K562 (cell line): ENCODE results near the gene HNRNPA3. TPM values are rescaled to one million over a fixed set of nuclear protein-coding genes. Genes with fewer than 3 reads are reported as not detected.
A peak's percentile ranks its signal among the peaks of the same experiment; 100 is the strongest.

ENCODE experiments used
- ELK1 ChIP-seq: sonication (generic); formaldehyde crosslinking; IDR thresholded peaks from 2 replicates; pipeline ENCODE4 v1.8.1; 2022; ENCODE audit warnings: missing genetic modification reagents
- FOXJ3 ChIP-seq: sonication (generic); formaldehyde crosslinking; IDR thresholded peaks from 2 replicates; pipeline ENCODE4 v1.4.0; 2020; ENCODE audit warnings: mild to moderate bottlenecking, missing genetic modification reagents
- MYC ChIP-seq, 2 experiments: fragments of 250-450 bp in 1 of 2; sonication (Bioruptor Pico) in 1 of 2; IDR thresholded peaks; 2 replicates each; pipeline versions ENCODE4 v1.5.1 to v1.6.1; 2012 to 2021; ENCODE audit warnings: low read depth in 2 of 2, borderline replicate concordance in 1 of 2, improper control_type of control experiment in 1 of 2, low read length in 1 of 2, mild to moderate bottlenecking in 1 of 2, moderate library complexity in 1 of 2
- PCBP1 ChIP-seq: fragments of 200-400 bp; formaldehyde crosslinking; IDR thresholded peaks from 2 replicates; pipeline ENCODE4 v1.6.1; 2018; ENCODE audit warnings: mild to moderate bottlenecking, low read depth, low read length; ENCODE audit not compliant: poor library complexity, severe bottlenecking
- PHB2 ChIP-seq: fragments of 450-650 bp; IDR thresholded peaks from 2 replicates; pipeline ENCODE4 v1.6.1; 2017; ENCODE audit warnings: low read depth
- RAD21 ChIP-seq, 2 experiments: fragments of 250-450 bp in 1 of 2; fragments of 450-650 bp in 1 of 2; sonication (Bioruptor Pico) in 1 of 2; formaldehyde crosslinking in 1 of 2; IDR thresholded peaks in 1 of 2; conservative IDR thresholded peaks in 1 of 2; 2 replicates each; pipeline versions ENCODE4 v1.4.0 to v1.8.0; 2020 to 2022; ENCODE audit warnings: mild to moderate bottlenecking in 2 of 2, moderate library complexity in 1 of 2
- RBM17 ChIP-seq: fragments of 200-400 bp; formaldehyde crosslinking; IDR thresholded peaks from 2 replicates; pipeline ENCODE4 v1.6.1; 2017; ENCODE audit warnings: low read depth, mild to moderate bottlenecking, low read length, borderline replicate concordance
- RFX5 ChIP-seq: IDR thresholded peaks from 2 replicates; pipeline ENCODE4 v1.6.1; 2011; ENCODE audit warnings: low read depth, mild to moderate bottlenecking, improper control_type of control experiment, low read length
- SMARCA5 ChIP-seq: fragments of 450-650 bp; IDR thresholded peaks from 2 replicates; pipeline ENCODE4 v1.6.1; 2016
- SP1 ChIP-seq: sonication (generic); formaldehyde crosslinking; IDR thresholded peaks from 2 replicates; pipeline ENCODE4 v1.8.1; 2022; ENCODE audit warnings: mild to moderate bottlenecking, missing genetic modification reagents
- TCF7L2 ChIP-seq: fragments of 150-350 bp; IDR thresholded peaks from 2 replicates; pipeline ENCODE4 v1.6.1; 2016; ENCODE audit warnings: low read depth, mild to moderate bottlenecking, low read length, moderate library complexity
- USF1 ChIP-seq: sonication (generic); formaldehyde crosslinking; IDR thresholded peaks from 2 replicates; pipeline ENCODE4 v1.9.0; 2022; ENCODE audit warnings: mild to moderate bottlenecking, missing genetic modification reagents
- ZNF224 ChIP-seq: sonication (generic); formaldehyde crosslinking; IDR thresholded peaks from 2 replicates; pipeline ENCODE4 v1.8.0; 2022; ENCODE audit warnings: mild to moderate bottlenecking, missing genetic modification reagents
- polyA plus RNA-seq, 8 experiments: library from polyadenylated mRNA; depleted of rRNA in 4 of 8; stranded (reverse) in 5 of 8; unstranded in 3 of 8; fragments of >200 nt; fragmentation: Nextera tagmentation in 2 of 8; fragmentation: Illumina TruSeq in 1 of 8; extraction: Ambion mirVana in 2 of 8; extraction: Trizol in 1 of 8; gene quantifications; 2 replicates each; pipeline versions ENCODE4 v1.2.1 to v1.2.3, GENCODE V29; 2011 to 2014; ENCODE audit warnings: inconsistent platforms in 1 of 8, missing spikeins in 1 of 8
- total RNA-seq, 7 experiments: library from RNA; depleted of rRNA in 6 of 7; stranded (reverse); fragments of >200 nt in 6 of 7; fragmentation: Illumina TruSeq in 2 of 7; extraction: Trizol in 2 of 7; gene quantifications; 2 replicates each; pipeline versions ENCODE4 v1.2.1 to v1.2.3, GENCODE V29; 2011 to 2021; ENCODE audit warnings: low replicate concordance in 1 of 7
- TF ChIP-seq, protein P1 (sequence below), 2 experiments: fragments of 450-650 bp in 1 of 2; IDR thresholded peaks; 2 replicates each; pipeline ENCODE4 v1.6.1; 2011 to 2017; ENCODE audit warnings: low read depth in 2 of 2, antibody characterized with exemption in 1 of 2, borderline replicate concordance in 1 of 2, low read length in 1 of 2, mild to moderate bottlenecking in 1 of 2, mixed read lengths in 1 of 2; ENCODE audit not compliant: control insufficient read depth in 1 of 2
- TF ChIP-seq, protein P2 (sequence below), 2 experiments: fragments of 450-650 bp; IDR thresholded peaks; 2 replicates each; pipeline ENCODE4 v1.6.1; 2018; ENCODE audit warnings: mild to moderate bottlenecking in 2 of 2, low read depth in 1 of 2; ENCODE audit not compliant: partially characterized antibody in 2 of 2

The HNRNPA3 gene
- total and polyA plus RNA-seq, 9 of the 15 experiments (the other 6 are each of a cell fraction or from before 2014, with no cell fraction given): 72.8 to 428 (median 192) TPM

DNA sequence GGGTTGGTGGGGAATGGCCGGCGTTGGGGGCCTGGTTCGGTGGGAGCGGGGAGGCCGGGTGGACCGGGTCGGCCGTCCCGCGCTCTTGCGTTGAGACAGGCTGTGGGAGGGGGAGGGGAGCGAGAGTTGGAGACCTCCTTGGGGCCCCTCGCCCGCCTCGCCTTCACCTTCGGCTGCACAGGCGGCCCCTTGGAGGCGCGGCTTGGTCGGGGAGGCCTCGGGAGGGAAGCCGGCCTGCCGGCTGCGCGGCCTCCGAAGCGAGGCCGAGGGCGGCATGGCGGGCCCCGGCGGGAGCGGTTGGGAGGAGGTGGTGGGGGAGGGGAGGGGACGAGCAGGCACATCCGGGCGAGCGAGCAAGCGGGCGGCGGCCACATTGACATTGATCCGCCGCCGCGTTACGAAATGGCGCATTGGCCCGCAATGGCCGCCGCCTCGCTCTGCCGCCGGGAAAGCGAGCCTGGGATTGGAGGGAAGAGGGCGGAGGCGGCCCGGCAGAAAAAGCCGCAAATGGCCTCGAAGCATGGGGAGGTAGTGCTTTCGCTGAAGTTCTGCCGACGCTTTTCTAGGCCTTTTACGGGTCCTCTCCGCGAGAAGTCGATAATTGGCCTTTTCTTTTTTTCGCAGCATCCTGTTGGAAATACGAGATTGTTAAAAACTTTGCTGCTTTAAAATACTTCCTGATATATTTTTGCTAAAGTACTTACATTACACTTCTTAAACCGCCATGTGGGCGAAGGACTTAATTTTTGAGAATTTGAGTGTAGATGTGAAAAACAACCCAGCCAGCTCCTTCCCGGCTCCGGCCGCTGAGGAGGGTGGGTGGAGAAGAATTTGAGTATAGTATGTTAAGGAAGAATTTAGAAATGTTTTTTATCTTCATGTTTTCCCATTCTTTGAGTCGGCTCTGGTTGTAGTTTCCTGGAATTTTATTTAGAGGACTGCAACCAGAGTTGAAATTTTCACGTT is 580 bp downstream of the HNRNPA3 start (continued):
- TF ChIP-seq FOXJ3 (no peak), PHB2 (no peak), PCBP1 (peak; percentile 99), ELK1 (CRISPR knock-in tag) (no peak), SMARCA5 (no peak), MYC (IDR thresholded peaks at IDR 0.05; ENCODE audit: low read depth, low read length) (peak; percentile 92), MYC (CRISPR knock-in tag; IDR thresholded peaks at IDR 0.05; ENCODE audit: borderline replicate concordance, low read depth) (no peak), SP1 (CRISPR knock-in tag) (no peak), ZNF224 (CRISPR knock-in tag) (0 out of 2 replicates have a peak, but pooled peaks have one; percentile 75), RBM17 (no peak), USF1 (CRISPR knock-in tag) (no peak; the same call in 1 of the 2 replicates), RAD21 (CRISPR knock-in tag; conservative IDR thresholded peaks at IDR 0.05 in 1 of 2, IDR thresholded peaks at IDR 0.05 in 1 of 2) (peak; percentile 2; a peak in 1 of 4 replicates), RFX5 (0 out of 2 replicates have a peak, but pooled peaks have one; percentile 7), TCF7L2 (no peak)
- TF ChIP-seq, protein P1, sequence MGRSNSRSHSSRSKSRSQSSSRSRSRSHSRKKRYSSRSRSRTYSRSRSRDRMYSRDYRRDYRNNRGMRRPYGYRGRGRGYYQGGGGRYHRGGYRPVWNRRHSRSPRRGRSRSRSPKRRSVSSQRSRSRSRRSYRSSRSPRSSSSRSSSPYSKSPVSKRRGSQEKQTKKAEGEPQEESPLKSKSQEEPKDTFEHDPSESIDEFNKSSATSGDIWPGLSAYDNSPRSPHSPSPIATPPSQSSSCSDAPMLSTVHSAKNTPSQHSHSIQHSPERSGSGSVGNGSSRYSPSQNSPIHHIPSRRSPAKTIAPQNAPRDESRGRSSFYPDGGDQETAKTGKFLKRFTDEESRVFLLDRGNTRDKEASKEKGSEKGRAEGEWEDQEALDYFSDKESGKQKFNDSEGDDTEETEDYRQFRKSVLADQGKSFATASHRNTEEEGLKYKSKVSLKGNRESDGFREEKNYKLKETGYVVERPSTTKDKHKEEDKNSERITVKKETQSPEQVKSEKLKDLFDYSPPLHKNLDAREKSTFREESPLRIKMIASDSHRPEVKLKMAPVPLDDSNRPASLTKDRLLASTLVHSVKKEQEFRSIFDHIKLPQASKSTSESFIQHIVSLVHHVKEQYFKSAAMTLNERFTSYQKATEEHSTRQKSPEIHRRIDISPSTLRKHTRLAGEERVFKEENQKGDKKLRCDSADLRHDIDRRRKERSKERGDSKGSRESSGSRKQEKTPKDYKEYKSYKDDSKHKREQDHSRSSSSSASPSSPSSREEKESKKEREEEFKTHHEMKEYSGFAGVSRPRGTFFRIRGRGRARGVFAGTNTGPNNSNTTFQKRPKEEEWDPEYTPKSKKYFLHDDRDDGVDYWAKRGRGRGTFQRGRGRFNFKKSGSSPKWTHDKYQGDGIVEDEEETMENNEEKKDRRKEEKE (IDR thresholded peaks at IDR 0.05; ENCODE audit: borderline replicate concordance in 1 of 2, control insufficient read depth in 1 of 2, low read depth in 2 of 2, low read length in 1 of 2): peak in 1 of 2 experiments; percentile 72; a peak in 1 of 4 replicates
- TF ChIP-seq, protein P2, sequence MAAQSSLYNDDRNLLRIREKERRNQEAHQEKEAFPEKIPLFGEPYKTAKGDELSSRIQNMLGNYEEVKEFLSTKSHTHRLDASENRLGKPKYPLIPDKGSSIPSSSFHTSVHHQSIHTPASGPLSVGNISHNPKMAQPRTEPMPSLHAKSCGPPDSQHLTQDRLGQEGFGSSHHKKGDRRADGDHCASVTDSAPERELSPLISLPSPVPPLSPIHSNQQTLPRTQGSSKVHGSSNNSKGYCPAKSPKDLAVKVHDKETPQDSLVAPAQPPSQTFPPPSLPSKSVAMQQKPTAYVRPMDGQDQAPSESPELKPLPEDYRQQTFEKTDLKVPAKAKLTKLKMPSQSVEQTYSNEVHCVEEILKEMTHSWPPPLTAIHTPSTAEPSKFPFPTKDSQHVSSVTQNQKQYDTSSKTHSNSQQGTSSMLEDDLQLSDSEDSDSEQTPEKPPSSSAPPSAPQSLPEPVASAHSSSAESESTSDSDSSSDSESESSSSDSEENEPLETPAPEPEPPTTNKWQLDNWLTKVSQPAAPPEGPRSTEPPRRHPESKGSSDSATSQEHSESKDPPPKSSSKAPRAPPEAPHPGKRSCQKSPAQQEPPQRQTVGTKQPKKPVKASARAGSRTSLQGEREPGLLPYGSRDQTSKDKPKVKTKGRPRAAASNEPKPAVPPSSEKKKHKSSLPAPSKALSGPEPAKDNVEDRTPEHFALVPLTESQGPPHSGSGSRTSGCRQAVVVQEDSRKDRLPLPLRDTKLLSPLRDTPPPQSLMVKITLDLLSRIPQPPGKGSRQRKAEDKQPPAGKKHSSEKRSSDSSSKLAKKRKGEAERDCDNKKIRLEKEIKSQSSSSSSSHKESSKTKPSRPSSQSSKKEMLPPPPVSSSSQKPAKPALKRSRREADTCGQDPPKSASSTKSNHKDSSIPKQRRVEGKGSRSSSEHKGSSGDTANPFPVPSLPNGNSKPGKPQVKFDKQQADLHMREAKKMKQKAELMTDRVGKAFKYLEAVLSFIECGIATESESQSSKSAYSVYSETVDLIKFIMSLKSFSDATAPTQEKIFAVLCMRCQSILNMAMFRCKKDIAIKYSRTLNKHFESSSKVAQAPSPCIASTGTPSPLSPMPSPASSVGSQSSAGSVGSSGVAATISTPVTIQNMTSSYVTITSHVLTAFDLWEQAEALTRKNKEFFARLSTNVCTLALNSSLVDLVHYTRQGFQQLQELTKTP (IDR thresholded peaks at IDR 0.05; ENCODE audit: low read depth in 1 of 2, partially characterized antibody in 2 of 2): peak; percentile 9 to 55
